ENCODE measurements around the gene ARG2.

GRCh38 chr14:67641480-67641879 lies 21.8 kb downstream of the ARG2 start:
- no peak for TF ChIP-seq CTCF (IDR thresholded peaks at IDR 0.05; ENCODE audit: poor library complexity)
- TF ChIP-seq EZH2 (IDR thresholded peaks at IDR 0.05; ENCODE audit: borderline replicate concordance), result no peak
